Ectodermal cell (in vitro differentiated cells): ENCODE data around the gene BLOC1S5.

Source experiments
- H3K27ac ChIP-seq: 2 replicates; pipeline ENCODE4 v1.7.0; 2013; ENCODE audit warnings: mild to moderate bottlenecking, low read depth, low read length; ENCODE audit not compliant: insufficient read depth, poor library complexity, severe bottlenecking
- H3K27me3 ChIP-seq: 2 replicates; pipeline ENCODE4 v1.7.0; 2013; ENCODE audit warnings: mild to moderate bottlenecking, low read length; ENCODE audit not compliant: insufficient read depth, control insufficient read depth, poor library complexity, severe bottlenecking
- H3K36me3 ChIP-seq: one replicate; pipeline ENCODE4 v1.7.0; 2013; ENCODE audit warnings: low read length; ENCODE audit not compliant: control insufficient read depth, insufficient read depth
- H3K4me1 ChIP-seq: one replicate; pipeline ENCODE4 v1.7.0; 2013; ENCODE audit warnings: low read length; ENCODE audit not compliant: control insufficient read depth, insufficient read depth
- H3K4me3 ChIP-seq: 2 replicates; pipeline ENCODE4 v1.7.0; 2013; ENCODE audit warnings: low read depth, low read length, control low read depth; ENCODE audit not compliant: insufficient read depth
- H3K9me3 ChIP-seq: 2 replicates; pipeline ENCODE4 v1.7.0; 2013; ENCODE audit warnings: mild to moderate bottlenecking, low read length, moderate library complexity; ENCODE audit not compliant: control insufficient read depth
- WGBS, 2 experiments: methylation state at CpG; one replicate each; pipeline ENCODE4 v1.1.7; 2013; ENCODE audit warnings: missing lambda C conversion rate in 2 of 2; 5-methylcytosine and 5-hydroxymethylcytosine counted together

BLOC1S5 gene

DNA sequence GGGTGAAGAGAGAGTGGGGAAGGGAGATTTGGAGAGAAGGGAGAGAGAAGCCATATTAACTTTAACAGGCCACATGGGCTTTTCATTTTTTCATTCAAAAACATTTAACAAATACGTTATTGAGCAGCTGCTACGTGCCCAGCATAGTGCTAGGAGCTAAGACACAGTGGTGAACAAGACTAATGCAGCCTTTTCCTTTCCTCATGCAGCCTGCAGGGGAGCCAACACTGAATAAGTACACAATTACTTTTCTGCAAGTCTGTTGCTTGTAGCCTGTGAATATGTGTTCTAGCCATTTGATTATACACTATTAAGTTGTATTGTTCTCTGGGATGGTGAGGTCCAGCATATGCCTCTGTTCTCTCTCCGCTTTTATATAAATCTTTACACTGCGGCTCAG, 1.9 kb upstream of the BLOC1S5 start:
- WGBS, 2 experiments = 87 to 93% methylated on average over 4 of the region's 4 CpGs
- Histone ChIP-seq H3K27ac (no peak overlapping the region), H3K4me1 (no peaks in the 10 kb centered on the region), H3K27me3 (no peaks in the 10 kb centered on the region), H3K9me3 (no peaks in the 10 kb centered on the region), H3K4me3 (no peak overlapping the region), H3K36me3 (peaks cover 10% of the 10 kb centered on the region)

DNA sequence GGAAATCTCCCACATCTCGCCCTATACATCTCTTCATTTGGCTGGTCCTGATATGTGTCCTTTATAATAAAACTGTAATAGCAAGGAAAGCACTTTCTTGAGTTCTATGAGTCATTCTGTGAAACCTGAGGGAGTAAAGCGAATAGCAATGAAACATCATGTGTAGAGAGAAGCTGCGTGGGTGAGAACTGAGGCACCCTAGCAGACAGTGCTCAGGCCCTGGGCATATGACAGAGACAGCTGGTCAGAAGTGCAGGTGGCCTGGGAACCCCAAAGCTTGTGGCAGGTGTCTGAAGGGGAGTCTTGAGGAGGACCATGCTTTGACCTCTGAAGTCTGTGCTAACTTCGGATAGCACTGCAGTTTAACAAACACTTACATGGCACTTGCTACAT, 1.3 kb upstream of the BLOC1S5 start:
- Histone ChIP-seq H3K27ac (no peak overlapping the region), H3K4me1 (no peaks in the 10 kb centered on the region), H3K36me3 (peaks cover 10% of the 10 kb centered on the region), H3K9me3 (no peaks in the 10 kb centered on the region), H3K4me3 (no peak overlapping the region), H3K27me3 (no peaks in the 10 kb centered on the region)
- 90 to 95% methylated on average over 4 of the region's 4 CpGs for WGBS, 2 experiments

DNA sequence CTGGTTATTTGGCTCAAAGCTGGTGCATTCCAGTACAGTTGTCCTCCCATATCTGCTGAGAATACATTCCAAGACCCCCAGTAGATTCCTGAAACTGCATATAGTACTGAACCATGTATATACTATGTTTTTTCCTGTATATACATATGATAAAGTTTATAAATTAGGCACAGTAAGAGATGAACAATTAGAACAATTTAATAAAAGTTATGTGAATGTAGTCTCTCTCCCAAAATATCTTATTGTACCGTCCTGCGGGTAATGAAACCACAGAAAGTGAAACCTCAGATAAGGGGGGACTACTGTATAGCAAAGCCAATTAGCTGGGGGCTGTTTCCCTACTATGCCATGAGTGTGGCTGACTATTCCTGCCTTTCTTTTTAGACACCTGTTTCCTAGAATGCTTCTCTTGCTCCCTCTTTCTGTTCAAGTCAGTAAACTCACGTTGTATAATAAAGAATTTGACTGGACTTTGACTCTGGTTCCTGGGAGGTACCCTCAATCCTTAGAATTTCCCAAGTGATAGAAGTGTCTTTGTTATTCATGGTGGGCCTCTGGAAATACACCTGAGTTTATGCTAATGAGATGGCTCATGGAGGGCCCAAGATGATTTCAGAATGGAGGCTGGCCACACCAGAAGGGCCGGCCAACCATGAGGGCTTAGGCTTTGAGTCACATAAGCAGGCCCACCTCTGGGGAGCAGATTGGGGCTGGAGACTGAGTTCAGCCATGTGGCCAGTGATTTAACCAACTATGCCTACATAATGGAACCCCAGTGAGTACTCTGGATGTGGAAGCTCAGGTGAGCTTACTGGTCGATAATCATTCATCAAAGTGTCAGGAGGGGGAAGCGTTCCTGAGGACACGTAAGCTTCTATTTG, 689 bp upstream of the BLOC1S5 start:
- peaks cover 10% of the 10 kb centered on the region for H3K36me3 ChIP-seq
- WGBS, 2 experiments = 93 to 95% methylated on average over 7 of the region's 7 CpGs
- no peaks in the 10 kb centered on the region for H3K9me3 ChIP-seq
- H3K4me3 ChIP-seq = peak overlapping the region; percentile 97
- H3K27me3 ChIP-seq = no peaks in the 10 kb centered on the region
- H3K4me1 ChIP-seq = no peaks in the 10 kb centered on the region
- H3K27ac ChIP-seq = no peak overlapping the region

DNA sequence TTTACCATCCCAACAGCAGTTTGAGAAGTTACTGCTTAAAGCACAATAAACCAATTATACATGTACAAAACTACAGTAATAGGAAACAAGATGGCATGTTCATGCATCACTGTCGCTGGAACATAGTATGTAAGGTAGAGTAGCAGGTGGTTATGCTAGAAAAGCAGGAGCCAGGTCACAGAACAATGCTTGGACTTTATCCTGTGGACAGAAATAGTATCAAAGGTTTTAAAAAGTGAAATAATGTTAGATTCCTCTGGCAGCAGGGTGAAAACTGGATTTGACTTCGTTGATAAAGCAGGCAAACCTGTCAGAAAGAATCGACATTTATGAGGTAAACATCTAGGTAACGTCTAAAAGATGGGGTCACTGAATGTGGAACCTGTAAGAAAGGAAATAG, 2.5 kb downstream of the BLOC1S5 start:
- Histone ChIP-seq H3K4me1 (no peaks in the 10 kb centered on the region), H3K9me3 (no peaks in the 10 kb centered on the region), H3K27ac (no peak overlapping the region), H3K27me3 (no peaks in the 10 kb centered on the region), H3K36me3 (peaks cover 10% of the 10 kb centered on the region), H3K4me3 (no peak overlapping the region)
- 92 to 96% methylated on average over 4 of the region's 4 CpGs for WGBS, 2 experiments

DNA sequence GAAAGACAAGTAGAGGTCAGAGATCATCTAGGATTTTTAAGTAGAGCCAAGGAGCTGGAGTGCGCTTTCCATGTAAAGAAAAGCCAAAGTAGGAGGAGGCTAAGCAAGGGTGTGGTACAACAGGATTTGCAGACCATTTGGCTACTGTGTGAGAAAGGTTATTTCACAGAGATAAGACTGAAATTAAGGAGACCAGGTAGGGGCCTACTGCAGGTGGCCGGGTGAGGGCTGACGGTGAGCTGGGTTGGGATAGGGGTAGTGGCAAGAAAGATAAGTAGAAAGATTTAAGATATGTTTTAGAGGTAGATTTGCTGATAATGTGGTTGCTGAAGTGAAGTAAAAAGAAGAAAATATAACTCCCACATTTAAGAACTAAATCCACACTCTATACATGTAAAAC, 3.8 kb downstream of the BLOC1S5 start:
- no peaks in the 10 kb centered on the region for H3K4me1 ChIP-seq
- no peaks in the 10 kb centered on the region for H3K27me3 ChIP-seq

DNA sequence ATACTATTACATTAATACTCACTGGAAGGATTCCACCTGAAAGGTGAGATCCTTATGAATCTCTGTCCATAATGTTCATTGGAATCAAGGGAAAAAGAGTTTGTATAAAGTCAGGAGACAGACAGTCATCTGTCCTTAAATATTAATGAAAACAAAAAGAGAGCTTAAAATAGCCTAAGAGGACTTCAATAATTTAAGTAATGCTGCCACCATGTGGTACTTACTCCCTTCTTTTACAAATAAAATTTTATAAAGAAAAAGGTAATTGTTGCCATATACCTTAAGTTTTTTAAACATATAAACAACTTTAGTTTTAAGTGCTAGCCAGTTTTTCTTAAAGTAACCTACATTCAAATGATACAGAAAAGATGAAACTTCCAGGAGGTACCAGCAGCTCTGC, 5.1 kb downstream of the BLOC1S5 start:
- Histone ChIP-seq H3K4me3 (no peak overlapping the region), H3K27me3 (no peaks in the 10 kb centered on the region)

More for the DNA sequence above, 3.8 kb downstream of the BLOC1S5 start:
- H3K9me3 ChIP-seq = no peaks in the 10 kb centered on the region
- WGBS, 2 experiments = 94 to 98% methylated on average over 3 of the region's 3 CpGs
- no peak overlapping the region for H3K27ac ChIP-seq
- peaks cover 13% of the 10 kb centered on the region for H3K36me3 ChIP-seq
- no peak overlapping the region for H3K4me3 ChIP-seq

DNA sequence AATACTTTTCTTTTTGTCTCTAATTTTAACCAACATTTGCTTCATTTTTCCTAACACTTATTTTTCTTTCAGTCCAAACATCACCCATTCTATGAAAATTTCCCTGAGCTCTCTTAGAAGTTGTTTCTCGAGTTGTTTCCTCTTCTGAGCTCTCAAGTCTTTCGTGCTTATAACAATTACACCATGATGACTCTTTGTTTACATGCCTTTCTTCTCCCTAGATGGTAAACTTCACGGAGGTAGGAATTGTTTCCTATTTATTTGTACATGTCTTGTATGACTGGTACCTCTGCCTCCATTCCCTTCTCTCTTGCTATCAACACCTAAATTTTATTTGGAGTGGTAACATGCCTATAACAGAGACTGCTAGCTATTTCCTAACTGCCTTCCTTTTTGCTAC, 6.4 kb downstream of the BLOC1S5 start:
- H3K4me1 ChIP-seq = no peaks in the 10 kb centered on the region
- no peak overlapping the region for H3K27ac ChIP-seq
- no peak overlapping the region for H3K4me3 ChIP-seq
- H3K36me3 ChIP-seq = peaks cover 13% of the 10 kb centered on the region
- H3K9me3 ChIP-seq = no peaks in the 10 kb centered on the region
- whole genome bisulfite sequencing, 2 experiments = 93 to 97% methylated on average over 2 to 3 of the region's 3 CpGs
- H3K27me3 ChIP-seq = no peaks in the 10 kb centered on the region

More for the DNA sequence above, 5.1 kb downstream of the BLOC1S5 start:
- Histone ChIP-seq H3K4me1 (no peaks in the 10 kb centered on the region), H3K9me3 (no peaks in the 10 kb centered on the region), H3K27ac (no peak overlapping the region), H3K36me3 (peaks cover 13% of the 10 kb centered on the region)

DNA sequence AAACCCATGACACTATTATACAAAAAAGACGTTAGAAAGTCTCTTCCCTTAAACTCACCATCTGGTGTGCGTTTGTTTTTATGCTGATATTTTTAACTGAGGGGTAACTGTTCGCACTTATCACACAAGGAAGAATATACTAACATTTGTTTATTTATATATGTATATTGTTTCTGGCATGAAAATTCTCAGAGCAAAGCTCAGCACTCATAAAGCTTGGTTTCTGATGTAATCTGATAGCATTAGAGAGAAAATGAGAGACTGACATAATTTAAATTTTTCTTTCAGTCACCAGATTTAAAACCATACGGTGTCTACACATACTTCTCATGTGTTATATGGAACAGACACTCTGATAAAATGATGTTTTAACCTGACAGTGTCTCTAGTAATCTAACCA, 6.9 kb downstream of the BLOC1S5 start:
- H3K36me3 ChIP-seq = peaks cover 13% of the 10 kb centered on the region
- no peak overlapping the region for H3K4me3 ChIP-seq
- no peak overlapping the region for H3K27ac ChIP-seq
- H3K27me3 ChIP-seq = no peaks in the 10 kb centered on the region
- H3K4me1 ChIP-seq = no peaks in the 10 kb centered on the region
- no peaks in the 10 kb centered on the region for H3K9me3 ChIP-seq
- 96% methylated on average over 3 of the region's 4 CpGs; no CpG with 5 or more reads in 1 of the 2 experiments for WGBS, 2 experiments

DNA sequence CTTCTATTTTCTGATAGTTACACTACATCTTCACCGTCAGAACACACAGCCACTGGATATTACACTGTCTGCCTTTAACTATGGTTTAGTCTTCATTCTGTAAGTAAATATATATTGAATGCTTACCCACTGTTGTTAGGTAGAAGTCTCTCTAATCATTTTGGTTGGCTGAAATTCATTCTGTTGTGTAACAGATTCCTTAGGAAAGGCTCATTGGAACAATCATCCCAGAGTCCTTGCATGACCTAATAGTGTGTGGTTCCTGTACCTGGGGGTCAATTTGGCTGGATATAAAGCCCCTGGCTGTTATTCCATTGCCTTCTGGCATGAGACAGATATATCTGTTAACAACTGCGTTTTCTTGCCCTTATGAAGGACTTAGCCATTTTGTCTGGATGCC, 9.9 kb downstream of the BLOC1S5 start:
- no peak overlapping the region for H3K4me3 ChIP-seq
- H3K4me1 ChIP-seq = no peaks in the 10 kb centered on the region
- no peak overlapping the region for H3K27ac ChIP-seq
- H3K9me3 ChIP-seq = no peaks in the 10 kb centered on the region
- 94 to 96% methylated on average over 2 of the region's 2 CpGs for WGBS, 2 experiments
- H3K27me3 ChIP-seq = no peaks in the 10 kb centered on the region
- peaks cover 3% of the 10 kb centered on the region for H3K36me3 ChIP-seq

DNA sequence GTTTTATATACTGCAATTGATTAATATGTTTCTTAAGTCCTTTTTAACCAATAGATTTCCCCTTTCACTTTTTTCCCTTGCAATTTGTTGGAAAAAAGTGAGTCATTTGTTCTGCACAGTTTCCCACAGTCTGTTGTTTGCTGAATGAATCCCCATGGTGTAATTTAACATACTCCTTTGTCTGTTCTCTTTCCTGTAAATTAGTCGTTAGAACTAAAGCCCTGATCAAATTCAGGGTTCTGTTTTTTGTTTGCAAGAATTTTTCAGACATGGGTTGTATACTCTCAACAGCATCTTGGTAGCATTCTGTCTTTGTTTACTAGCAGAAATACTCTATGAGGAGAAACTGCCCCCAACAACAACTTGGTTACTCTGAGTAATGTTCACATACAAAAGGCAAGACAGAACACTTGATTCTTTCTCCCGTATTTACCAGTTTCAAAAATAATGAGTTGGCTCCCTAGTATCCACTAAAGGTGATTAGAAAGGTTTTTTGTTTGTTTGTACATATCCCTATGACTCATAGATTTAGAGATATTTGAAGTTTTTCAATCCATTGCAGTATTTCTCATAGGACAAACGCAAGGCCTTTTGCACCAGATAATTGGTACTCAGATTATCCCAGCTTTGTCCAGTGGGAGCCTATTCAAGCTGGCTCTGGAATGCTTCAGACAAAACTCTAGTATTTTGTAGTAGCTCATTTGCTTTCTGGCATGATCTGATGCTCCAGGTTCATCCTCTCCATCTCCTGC, 16.5 kb downstream of the BLOC1S5 start:
- 76 to 85% methylated on average over 1 to 3 of the region's 3 CpGs for WGBS, 2 experiments
- no peak overlapping the region for H3K27ac ChIP-seq

More for the DNA sequence above, 16.5 kb downstream of the BLOC1S5 start:
- H3K9me3 ChIP-seq = no peaks in the 10 kb centered on the region
- peaks cover 5% of the 10 kb centered on the region for H3K4me1 ChIP-seq
- H3K36me3 ChIP-seq = no peaks in the 10 kb centered on the region
- H3K27me3 ChIP-seq = no peaks in the 10 kb centered on the region
- H3K4me3 ChIP-seq = no peak overlapping the region
